Neural cell (in vitro differentiated cells): ENCODE measurements around the gene RANBP1. TPM values are rescaled to one million over a fixed set of nuclear protein-coding genes. Genes with fewer than 3 reads are reported as not detected.

ENCODE experiments used
- H2AFZ ChIP-seq: fragments of 200-600, 300-800 bp; sonication (generic), shearing (Covaris generic); 2 replicates; pipeline ENCODE4 v1.6.0; 2014; ENCODE audit warnings: low read depth, mild to moderate bottlenecking, antibody characterized with exemption, low read length, moderate library complexity
- H3F3A ChIP-seq: fragments of 200-600 bp; shearing (Covaris generic); 2 replicates; pipeline ENCODE4 v1.6.1; 2016; ENCODE audit warnings: mild to moderate bottlenecking, moderate library complexity, mixed read lengths, antibody characterized with exemption, low read length; ENCODE audit not compliant: insufficient read depth, poor library complexity, severe bottlenecking
- H3K27ac ChIP-seq: fragments of 200-600, 300-800 bp; sonication (generic), shearing (Covaris generic); 2 replicates; pipeline ENCODE4 v1.5.1; 2014; ENCODE audit warnings: mild to moderate bottlenecking, low read length, moderate library complexity
- H3K27me3 ChIP-seq: fragments of 300-800, 200-600 bp; sonication (generic), shearing (Covaris generic); 2 replicates; pipeline ENCODE4 v1.6.0; 2014; ENCODE audit warnings: mild to moderate bottlenecking, low read depth, low read length, moderate library complexity; ENCODE audit not compliant: insufficient read depth
- H3K36me3 ChIP-seq: fragments of 300-800, 200-600 bp; sonication (generic), shearing (Covaris generic); 2 replicates; pipeline ENCODE4 v1.5.1; 2014; ENCODE audit warnings: mild to moderate bottlenecking, antibody characterized with exemption, low read length, moderate library complexity; ENCODE audit not compliant: insufficient read depth
- H3K4me2 ChIP-seq: fragments of 300-800, 200-600 bp; sonication (generic), shearing (Covaris generic); 2 replicates; pipeline ENCODE4 v1.6.0; 2014; ENCODE audit warnings: mild to moderate bottlenecking, low read length
- H3K4me3 ChIP-seq: fragments of 300-800, 200-600 bp; sonication (generic), shearing (Covaris generic); 2 replicates; pipeline ENCODE4 v1.5.1; 2014; ENCODE audit warnings: mild to moderate bottlenecking, low read length, moderate library complexity
- H3K79me2 ChIP-seq: fragments of 200-600 bp; shearing (Covaris generic); replicated peaks from 2 replicates; pipeline ENCODE4 v1.6.0; 2014; ENCODE audit warnings: mild to moderate bottlenecking, low read length, moderate library complexity; ENCODE audit not compliant: insufficient read depth
- H3K9ac ChIP-seq: fragments of 300-800, 200-600 bp; sonication (generic), shearing (Covaris generic); 2 replicates; pipeline ENCODE4 v1.6.1; 2016; ENCODE audit warnings: mild to moderate bottlenecking, low read length, mixed read lengths
- H3K9me2 ChIP-seq: fragments of 200-600 bp; shearing (Covaris generic); 2 replicates; pipeline ENCODE4 v1.6.1; 2016; ENCODE audit warnings: mild to moderate bottlenecking, low read length, mixed read lengths; ENCODE audit not compliant: insufficient read depth
- H3K9me3 ChIP-seq: fragments of 200-600, 300-800 bp; sonication (generic), shearing (Covaris generic); 2 replicates; pipeline ENCODE4 v1.6.1; 2016; ENCODE audit warnings: mild to moderate bottlenecking, mixed run types, low read length, moderate library complexity, mixed read lengths
- H4K20me1 ChIP-seq: fragments of 200-600 bp; shearing (Covaris generic); 2 replicates; pipeline ENCODE4 v1.6.1; 2016; ENCODE audit warnings: mild to moderate bottlenecking, mixed run types; ENCODE audit not compliant: insufficient read depth
- EP300 ChIP-seq: fragments of 450-650 bp; conservative IDR thresholded peaks from 2 replicates; pipeline ENCODE4 v1.6.1; 2014; ENCODE audit warnings: antibody characterized with exemption, mild to moderate bottlenecking, moderate library complexity; ENCODE audit not compliant: poor library complexity, severe bottlenecking
- EZH2 ChIP-seq: fragments of 200-600, 300-800 bp; shearing (Covaris generic), sonication (generic); IDR thresholded peaks from 2 replicates; pipeline ENCODE4 v1.6.1; 2014; ENCODE audit warnings: antibody characterized with exemption, low read length, borderline replicate concordance, mild to moderate bottlenecking; ENCODE audit not compliant: insufficient read depth, poor library complexity, severe bottlenecking
- MXI1 ChIP-seq: fragments of 450-650 bp; conservative IDR thresholded peaks from 2 replicates; pipeline ENCODE4 v1.6.1; 2014; ENCODE audit warnings: antibody characterized with exemption, mild to moderate bottlenecking; ENCODE audit not compliant: poor library complexity, severe bottlenecking
- POLR2AphosphoS5 ChIP-seq: IDR thresholded peaks from 2 replicates; pipeline ENCODE4 v1.6.1; 2012
- RAD21 ChIP-seq: fragments of 450-650 bp; conservative IDR thresholded peaks from 2 replicates; pipeline ENCODE4 v1.6.1; 2014; ENCODE audit warnings: antibody characterized with exemption, mild to moderate bottlenecking, moderate library complexity
- SMC3 ChIP-seq: fragments of 450-650 bp; conservative IDR thresholded peaks from 2 replicates; pipeline ENCODE4 v1.6.1; 2014; ENCODE audit warnings: antibody characterized with exemption, mild to moderate bottlenecking, moderate library complexity; ENCODE audit not compliant: poor library complexity
- TAF1 ChIP-seq: IDR thresholded peaks from 2 replicates; pipeline ENCODE4 v1.6.1; 2012; ENCODE audit warnings: low read depth
- polyA plus RNA-seq: library from polyadenylated mRNA; depleted of rRNA; stranded (reverse); fragments of >200 nt; gene quantifications from 2 replicates; pipeline ENCODE4 v1.2.3, GENCODE V29; 2014
- TF ChIP-seq, protein P1 (sequence below): fragments of 450-650 bp; IDR thresholded peaks from 2 replicates; pipeline ENCODE4 v1.5.1; 2014; ENCODE audit warnings: antibody characterized with exemption, mild to moderate bottlenecking, moderate library complexity; ENCODE audit not compliant: poor library complexity, severe bottlenecking
- TF ChIP-seq, protein P2 (sequence below): IDR thresholded peaks from 2 replicates; pipeline ENCODE4 v1.6.1; 2012; ENCODE audit warnings: borderline replicate concordance

Gene RANBP1
- polyA plus RNA-seq, 1 donor from 2014 or later = 360 TPM

DNA sequence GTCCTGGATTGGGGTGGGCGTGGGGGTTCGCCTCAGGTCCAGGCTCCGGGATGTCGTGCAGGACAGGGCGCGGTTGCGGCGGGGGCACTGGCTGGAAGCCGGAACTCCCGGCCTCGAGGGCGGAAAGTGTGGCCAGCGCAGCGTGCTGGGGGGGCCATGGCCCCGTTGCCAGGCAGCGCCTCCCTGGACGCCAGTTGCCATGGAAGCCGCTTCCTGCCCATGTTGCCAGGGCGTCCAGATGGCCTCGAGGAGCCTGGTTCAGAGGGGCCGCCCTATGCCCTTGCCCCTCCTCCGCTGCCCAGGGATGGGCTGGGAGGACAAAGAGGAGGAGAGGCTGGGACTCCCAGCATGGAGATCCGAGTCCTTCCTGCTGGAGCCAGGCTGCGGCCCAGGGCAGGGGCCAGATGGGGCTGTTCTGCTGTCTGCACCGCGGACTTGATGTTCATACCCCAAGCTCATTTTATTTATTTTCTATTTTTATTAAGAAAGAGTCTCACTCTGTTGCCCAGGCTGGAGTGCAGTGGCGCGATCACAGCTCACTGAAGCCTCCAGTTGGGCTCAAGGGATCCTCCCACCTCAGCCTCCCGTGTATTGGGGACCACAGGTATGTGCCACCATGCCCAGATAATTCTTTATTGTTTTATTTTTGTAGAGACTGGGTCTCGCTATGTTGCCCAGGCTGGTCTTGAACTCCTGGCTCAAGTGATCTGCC, 39.6 kb downstream of the RANBP1 start:
- no peak for TF ChIP-seq RAD21
- no peak for TF ChIP-seq POLR2AphosphoS5
- TF ChIP-seq, protein P1, sequence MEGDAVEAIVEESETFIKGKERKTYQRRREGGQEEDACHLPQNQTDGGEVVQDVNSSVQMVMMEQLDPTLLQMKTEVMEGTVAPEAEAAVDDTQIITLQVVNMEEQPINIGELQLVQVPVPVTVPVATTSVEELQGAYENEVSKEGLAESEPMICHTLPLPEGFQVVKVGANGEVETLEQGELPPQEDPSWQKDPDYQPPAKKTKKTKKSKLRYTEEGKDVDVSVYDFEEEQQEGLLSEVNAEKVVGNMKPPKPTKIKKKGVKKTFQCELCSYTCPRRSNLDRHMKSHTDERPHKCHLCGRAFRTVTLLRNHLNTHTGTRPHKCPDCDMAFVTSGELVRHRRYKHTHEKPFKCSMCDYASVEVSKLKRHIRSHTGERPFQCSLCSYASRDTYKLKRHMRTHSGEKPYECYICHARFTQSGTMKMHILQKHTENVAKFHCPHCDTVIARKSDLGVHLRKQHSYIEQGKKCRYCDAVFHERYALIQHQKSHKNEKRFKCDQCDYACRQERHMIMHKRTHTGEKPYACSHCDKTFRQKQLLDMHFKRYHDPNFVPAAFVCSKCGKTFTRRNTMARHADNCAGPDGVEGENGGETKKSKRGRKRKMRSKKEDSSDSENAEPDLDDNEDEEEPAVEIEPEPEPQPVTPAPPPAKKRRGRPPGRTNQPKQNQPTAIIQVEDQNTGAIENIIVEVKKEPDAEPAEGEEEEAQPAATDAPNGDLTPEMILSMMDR = no peak
- TF ChIP-seq EP300 = no peak
- TF ChIP-seq EZH2 = no peak
- TF ChIP-seq, protein P2, sequence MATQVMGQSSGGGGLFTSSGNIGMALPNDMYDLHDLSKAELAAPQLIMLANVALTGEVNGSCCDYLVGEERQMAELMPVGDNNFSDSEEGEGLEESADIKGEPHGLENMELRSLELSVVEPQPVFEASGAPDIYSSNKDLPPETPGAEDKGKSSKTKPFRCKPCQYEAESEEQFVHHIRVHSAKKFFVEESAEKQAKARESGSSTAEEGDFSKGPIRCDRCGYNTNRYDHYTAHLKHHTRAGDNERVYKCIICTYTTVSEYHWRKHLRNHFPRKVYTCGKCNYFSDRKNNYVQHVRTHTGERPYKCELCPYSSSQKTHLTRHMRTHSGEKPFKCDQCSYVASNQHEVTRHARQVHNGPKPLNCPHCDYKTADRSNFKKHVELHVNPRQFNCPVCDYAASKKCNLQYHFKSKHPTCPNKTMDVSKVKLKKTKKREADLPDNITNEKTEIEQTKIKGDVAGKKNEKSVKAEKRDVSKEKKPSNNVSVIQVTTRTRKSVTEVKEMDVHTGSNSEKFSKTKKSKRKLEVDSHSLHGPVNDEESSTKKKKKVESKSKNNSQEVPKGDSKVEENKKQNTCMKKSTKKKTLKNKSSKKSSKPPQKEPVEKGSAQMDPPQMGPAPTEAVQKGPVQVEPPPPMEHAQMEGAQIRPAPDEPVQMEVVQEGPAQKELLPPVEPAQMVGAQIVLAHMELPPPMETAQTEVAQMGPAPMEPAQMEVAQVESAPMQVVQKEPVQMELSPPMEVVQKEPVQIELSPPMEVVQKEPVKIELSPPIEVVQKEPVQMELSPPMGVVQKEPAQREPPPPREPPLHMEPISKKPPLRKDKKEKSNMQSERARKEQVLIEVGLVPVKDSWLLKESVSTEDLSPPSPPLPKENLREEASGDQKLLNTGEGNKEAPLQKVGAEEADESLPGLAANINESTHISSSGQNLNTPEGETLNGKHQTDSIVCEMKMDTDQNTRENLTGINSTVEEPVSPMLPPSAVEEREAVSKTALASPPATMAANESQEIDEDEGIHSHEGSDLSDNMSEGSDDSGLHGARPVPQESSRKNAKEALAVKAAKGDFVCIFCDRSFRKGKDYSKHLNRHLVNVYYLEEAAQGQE = no peak
- TF ChIP-seq SMC3 = no peak
- no peak overlapping the region for H3K4me3 ChIP-seq
- no peak overlapping the region for H3K27ac ChIP-seq
- no peak overlapping the region for H2AFZ ChIP-seq
- H3K36me3 ChIP-seq = no peaks in the 10 kb centered on the region
- H3K79me2 ChIP-seq = no peaks in the 10 kb centered on the region
- H4K20me1 ChIP-seq = no peaks in the 10 kb centered on the region
- H3K4me2 ChIP-seq = no peak overlapping the region
- no peak overlapping the region for H3K9ac ChIP-seq
- H3K9me3 ChIP-seq = no peaks in the 10 kb centered on the region
- no peaks in the 10 kb centered on the region for H3F3A ChIP-seq
- no peaks in the 10 kb centered on the region for H3K27me3 ChIP-seq
- no peaks in the 10 kb centered on the region for H3K9me2 ChIP-seq

- Histone ChIP-seq H3K27ac (no peak overlapping the region), H3K79me2 (no peaks in the 10 kb centered on the region), H3K9me3 (no peaks in the 10 kb centered on the region), H3K4me3 (no peak overlapping the region), H2AFZ (no peak overlapping the region), H3K9me2 (no peaks in the 10 kb centered on the region), H3K4me2 (no peak overlapping the region), H3K27me3 (no peaks in the 10 kb centered on the region), H3K9ac (no peak overlapping the region), H3F3A (no peaks in the 10 kb centered on the region), H3K36me3 (no peaks in the 10 kb centered on the region), H4K20me1 (no peaks in the 10 kb centered on the region)
- TF ChIP-seq, protein P2 = no peak
- TF ChIP-seq TAF1 (no peak), POLR2AphosphoS5 (no peak), RAD21 (no peak), SMC3 (no peak), EP300 (no peak), EZH2 (no peak), MXI1 (no peak)
- TF ChIP-seq, protein P1 = no peak
Observed at GRCh38 chr22:20156042-20156389, 40.1 kb downstream of the RANBP1 start.
